BLaER1 (cell line): ENCODE results near the gene PRUNE1.

ENCODE experiments used
- H3K27ac ChIP-seq: shearing (Covaris generic); formaldehyde crosslinking; 2 replicates; pipeline ENCODE4 v1.8.1; 2022
- H3K27me3 ChIP-seq: shearing (Covaris generic); formaldehyde crosslinking; 2 replicates; pipeline ENCODE4 v1.8.1; 2022
- H3K36me3 ChIP-seq: shearing (Covaris generic); formaldehyde crosslinking; 2 replicates; pipeline ENCODE4 v1.8.1; 2022
- H3K4me1 ChIP-seq: shearing (Covaris generic); formaldehyde crosslinking; 2 replicates; pipeline ENCODE4 v1.8.1; 2022
- H3K4me2 ChIP-seq: shearing (Covaris generic); formaldehyde crosslinking; 2 replicates; pipeline ENCODE4 v1.8.1; 2022
- H3K4me3 ChIP-seq: shearing (Covaris generic); formaldehyde crosslinking; 2 replicates; pipeline ENCODE4 v1.8.1; 2022
- H3K9ac ChIP-seq: shearing (Covaris generic); formaldehyde crosslinking; 2 replicates; pipeline ENCODE4 v1.8.1; 2022
- H3K9me3 ChIP-seq: shearing (Covaris generic); formaldehyde crosslinking; 2 replicates; pipeline ENCODE4 v1.8.1; 2022
- H4K20me1 ChIP-seq: shearing (Covaris generic); formaldehyde crosslinking; 2 replicates; pipeline ENCODE4 v1.8.1; 2022
- Cebpa-rat ChIP-seq: shearing (Covaris generic); IDR thresholded peaks from 2 replicates; pipeline ENCODE4 v1.8.1; 2022

Gene PRUNE1

GRCh38 chr1:150969626-150970025 lies 38.6 kb upstream of the PRUNE1 start:
- no peak overlapping the region for H3K9ac ChIP-seq
- H4K20me1 ChIP-seq = peaks cover 93% of the 10 kb centered on the region
- H3K27ac ChIP-seq = no peak overlapping the region
- no peaks in the 10 kb centered on the region for H3K9me3 ChIP-seq
- peaks cover 68% of the 10 kb centered on the region for H3K36me3 ChIP-seq
- no peak overlapping the region for H3K4me2 ChIP-seq
- H3K27me3 ChIP-seq = no peaks in the 10 kb centered on the region
- no peak for TF ChIP-seq Cebpa-rat
- peaks cover 34% of the 10 kb centered on the region for H3K4me1 ChIP-seq
- H3K4me3 ChIP-seq = no peak overlapping the region

DNA sequence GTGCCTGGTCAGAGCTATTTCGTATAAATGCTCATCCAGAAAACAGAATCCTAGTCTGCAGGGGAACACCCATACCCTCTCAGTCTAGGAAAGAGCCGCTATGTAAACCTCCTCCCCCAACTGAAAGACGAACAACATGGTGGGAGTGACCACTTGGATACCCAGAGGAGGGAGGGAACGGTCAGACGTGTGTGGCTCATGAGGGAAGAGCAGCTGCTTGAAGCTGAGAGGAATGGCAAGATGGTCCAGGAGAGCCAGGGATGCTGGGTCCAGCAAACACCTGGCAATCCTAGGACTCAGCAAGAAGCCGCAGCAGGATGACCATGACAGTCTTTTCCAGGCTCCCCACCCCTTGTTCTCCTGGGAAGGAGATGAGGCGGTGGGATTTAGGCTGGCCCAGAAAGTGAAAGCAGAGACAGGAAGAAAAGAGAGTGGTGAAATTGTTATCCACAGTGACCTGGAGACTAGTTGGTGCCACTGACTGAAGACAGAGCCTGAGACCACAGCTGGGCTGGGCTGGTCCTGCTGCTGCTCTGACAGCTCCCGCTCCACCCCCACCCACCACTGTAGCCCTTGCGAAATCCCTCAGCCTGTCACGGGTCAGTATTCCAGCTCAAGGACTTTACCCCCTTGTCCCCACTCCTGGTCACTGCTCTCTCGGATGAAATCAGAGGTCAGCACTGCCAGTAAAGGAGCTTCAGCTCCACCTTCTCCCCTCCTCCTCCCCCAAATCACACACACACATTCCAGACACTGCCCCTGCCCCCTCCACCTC lies 37.3 kb upstream of the PRUNE1 start:
- peak overlapping the region; percentile 100 for H3K4me2 ChIP-seq
- H4K20me1 ChIP-seq = peaks cover 79% of the 10 kb centered on the region
- no peak overlapping the region for H3K27ac ChIP-seq
- H3K4me3 ChIP-seq = no peak overlapping the region
- no peaks in the 10 kb centered on the region for H3K9me3 ChIP-seq
- H3K36me3 ChIP-seq = peaks cover 54% of the 10 kb centered on the region
- H3K4me1 ChIP-seq = peaks cover 43% of the 10 kb centered on the region
- no peaks in the 10 kb centered on the region for H3K27me3 ChIP-seq
- no peak for TF ChIP-seq Cebpa-rat
- no peak overlapping the region for H3K9ac ChIP-seq

- H3K36me3 ChIP-seq = peaks cover 46% of the 10 kb centered on the region
Observed at GRCh38 chr1:150971583-150972416, 36.4 kb upstream of the PRUNE1 start.

DNA sequence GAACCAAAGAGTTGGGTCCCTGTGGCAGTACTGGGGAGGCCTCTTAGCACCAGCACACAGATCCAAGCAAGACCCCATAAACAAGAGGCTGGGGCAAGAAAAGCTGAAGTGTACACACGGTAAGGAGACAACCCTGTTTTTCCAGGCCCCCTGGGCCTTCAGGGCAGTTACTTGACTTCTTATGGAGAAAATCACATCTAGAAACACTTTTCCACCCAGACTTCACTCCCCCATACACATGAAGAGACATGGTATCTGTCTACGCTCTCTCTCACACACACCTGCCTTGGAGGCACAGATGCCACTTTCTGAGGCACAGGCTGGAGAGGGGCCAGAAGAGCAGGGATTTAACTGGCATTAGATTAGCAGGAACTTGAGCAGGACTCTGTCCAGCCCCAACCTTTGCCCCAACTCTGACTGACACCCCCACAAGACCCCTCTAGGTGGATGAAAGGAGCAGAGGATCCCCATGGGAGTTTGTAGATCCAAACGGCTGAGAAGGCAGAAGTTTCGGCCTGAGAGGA lies 35.8 kb upstream of the PRUNE1 start:
- Histone ChIP-seq H3K27ac (peak overlapping the region; percentile 97), H4K20me1 (peaks cover 64% of the 10 kb centered on the region), H3K36me3 (peaks cover 39% of the 10 kb centered on the region), H3K27me3 (no peaks in the 10 kb centered on the region), H3K4me1 (peaks cover 57% of the 10 kb centered on the region), H3K4me3 (peak overlapping the region; percentile 97), H3K4me2 (peak overlapping the region; percentile 100), H3K9me3 (no peaks in the 10 kb centered on the region), H3K9ac (peak overlapping the region; percentile 98)
- TF ChIP-seq Cebpa-rat = no peak

More at GRCh38 chr1:150971583-150972416, 36.4 kb upstream of the PRUNE1 start:
- peak overlapping the region; percentile 100 for H3K4me2 ChIP-seq
- no peak for TF ChIP-seq Cebpa-rat
- H3K9ac ChIP-seq = peak overlapping the region; percentile 98; the same call in 1 of the 2 replicates
- peaks cover 71% of the 10 kb centered on the region for H4K20me1 ChIP-seq
- H3K9me3 ChIP-seq = no peaks in the 10 kb centered on the region
- H3K4me3 ChIP-seq = no peak overlapping the region; the same call in 1 of the 2 replicates
- no peaks in the 10 kb centered on the region for H3K27me3 ChIP-seq
- peak overlapping the region; percentile 97; the same call in 1 of the 2 replicates for H3K27ac ChIP-seq
- H3K4me1 ChIP-seq = peaks cover 51% of the 10 kb centered on the region

GRCh38 chr1:150973258-150973835 lies 34.9 kb upstream of the PRUNE1 start:
- H3K4me1 ChIP-seq = peaks cover 66% of the 10 kb centered on the region
- peak overlapping the region; percentile 97 for H3K27ac ChIP-seq
- peak overlapping the region; percentile 97 for H3K4me3 ChIP-seq

GRCh38 chr1:150973836-150974579 lies 34.2 kb upstream of the PRUNE1 start:
- Histone ChIP-seq H3K9me3 (no peaks in the 10 kb centered on the region), H3K27ac (peak overlapping the region; percentile 97), H3K36me3 (peaks cover 24% of the 10 kb centered on the region), H3K4me1 (peaks cover 73% of the 10 kb centered on the region), H3K4me2 (peak overlapping the region; percentile 100), H4K20me1 (peaks cover 49% of the 10 kb centered on the region), H3K4me3 (peak overlapping the region; percentile 97), H3K9ac (peak overlapping the region; percentile 98), H3K27me3 (no peaks in the 10 kb centered on the region)
- no peak for TF ChIP-seq Cebpa-rat

More at GRCh38 chr1:150973258-150973835, 34.9 kb upstream of the PRUNE1 start:
- Histone ChIP-seq H3K9ac (peak overlapping the region; percentile 98), H3K9me3 (no peaks in the 10 kb centered on the region), H3K27me3 (no peaks in the 10 kb centered on the region), H3K36me3 (peaks cover 31% of the 10 kb centered on the region), H4K20me1 (peaks cover 56% of the 10 kb centered on the region), H3K4me2 (peak overlapping the region; percentile 100)
- no peak for TF ChIP-seq Cebpa-rat

DNA sequence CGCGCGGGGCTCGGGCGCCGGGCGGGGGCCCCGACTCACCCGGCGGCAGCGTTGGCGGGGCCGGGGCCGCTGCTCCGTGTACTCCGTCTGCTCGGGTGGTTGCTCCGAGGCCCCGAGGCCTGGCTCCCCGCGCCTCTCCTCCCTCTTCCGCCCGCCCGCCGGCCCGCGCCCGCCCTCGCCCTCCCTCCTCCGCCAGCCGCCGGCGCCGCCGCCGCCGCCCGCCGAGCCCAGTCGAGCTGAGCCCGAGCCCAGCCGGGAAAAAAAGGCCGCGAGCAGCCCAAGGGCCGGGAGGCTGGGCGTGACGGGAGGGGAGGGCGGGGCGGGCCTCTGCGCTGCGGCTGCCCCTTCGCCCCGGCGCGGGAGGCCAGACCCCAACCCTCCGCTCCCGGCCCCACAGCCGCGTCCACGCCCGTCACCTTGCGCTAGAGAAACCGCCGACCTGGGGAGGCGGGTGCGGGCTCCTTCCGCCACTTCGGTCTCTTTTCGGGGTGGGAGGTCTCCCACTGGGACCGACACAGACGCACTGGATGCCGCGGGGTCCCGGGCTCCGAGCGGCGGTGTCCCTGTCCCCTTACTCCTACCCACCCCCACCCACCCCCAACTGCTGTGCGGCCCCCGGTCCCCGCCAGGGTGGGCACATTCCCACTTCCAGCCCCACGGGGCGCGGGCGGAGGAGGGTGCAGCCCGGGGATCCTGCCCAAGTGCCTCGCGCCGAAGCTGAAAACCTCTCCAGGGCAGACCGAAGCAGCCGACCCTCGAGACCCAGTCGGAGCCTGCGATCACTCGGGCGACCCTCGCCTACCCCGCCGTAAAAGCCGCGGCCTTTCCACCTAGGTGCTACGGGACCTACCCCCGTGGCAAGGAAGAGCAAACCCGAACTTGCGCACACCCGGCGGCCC lies 33.4 kb upstream of the PRUNE1 start, which contains the start of gene CERS2:
TSS of gene CERS2 (minus strand) at position 256 of the 899 bp plus-strand sequence. CDS start 5,745 bp downstream, outside the sequence.
- no peaks in the 10 kb centered on the region for H3K9me3 ChIP-seq
- peak within 1 kb of the TSS; percentile 98 for H3K9ac ChIP-seq
- peak within 1 kb of the TSS; percentile 97 for H3K27ac ChIP-seq
- TF ChIP-seq Cebpa-rat = no peak
- H3K4me2 ChIP-seq = peak within 1 kb of the TSS; percentile 100
- no peaks in the 10 kb centered on the region for H3K27me3 ChIP-seq
- peak within 1 kb of the TSS; percentile 97 for H3K4me3 ChIP-seq
- H4K20me1 ChIP-seq = peaks cover 41% of the 10 kb centered on the region
- peaks cover 80% of the 10 kb centered on the region for H3K4me1 ChIP-seq
- H3K36me3 ChIP-seq = peaks cover 16% of the 10 kb centered on the region

DNA sequence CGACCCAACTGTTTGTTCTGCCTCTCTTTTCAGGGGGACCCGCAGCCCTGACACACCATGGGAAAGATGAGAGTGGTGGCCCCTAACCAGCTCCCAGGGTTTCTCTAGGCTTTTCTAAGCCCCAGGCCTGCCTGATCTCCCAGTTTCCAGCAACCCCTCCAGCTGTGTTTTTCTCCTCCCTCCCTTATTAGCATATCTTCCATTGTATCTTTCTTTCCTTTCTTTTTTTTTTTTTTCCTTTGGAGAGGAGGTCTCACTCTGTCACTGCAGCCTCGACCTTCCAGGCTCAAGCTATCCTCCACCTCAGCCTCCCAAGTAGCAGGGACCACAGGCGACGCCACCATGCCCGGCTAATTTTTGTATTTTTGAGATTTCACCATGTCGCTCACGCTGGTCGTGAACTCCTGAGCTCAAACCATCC lies 31.8 kb upstream of the PRUNE1 start:
- Histone ChIP-seq H3K4me3 (no peak overlapping the region), H3K36me3 (0 out of 2 replicates have a peak, but pooled peaks cover 6% of the 10 kb centered on the region), H3K27me3 (no peaks in the 10 kb centered on the region), H3K4me2 (peak overlapping the region; percentile 76), H3K4me1 (peaks cover 82% of the 10 kb centered on the region), H4K20me1 (peaks cover 25% of the 10 kb centered on the region), H3K9me3 (no peaks in the 10 kb centered on the region), H3K27ac (0 out of 2 replicates have a peak overlapping the region, but pooled peaks have one; percentile 5), H3K9ac (0 out of 2 replicates have a peak overlapping the region, but pooled peaks have one; percentile 30)
- TF ChIP-seq Cebpa-rat = no peak
